ENCODE data around the gene IRS2. TPM values are rescaled to one million over a fixed set of nuclear protein-coding genes. Genes with fewer than 3 reads are reported as not detected.

Gene IRS2
- total and polyA plus RNA-seq, 7 donors, result 9.3 to 40.8 (median 18.2) TPM

GRCh38 chr13:109809216-109809932, 23.0 kb upstream of the IRS2 start:
- Histone ChIP-seq H3K9me3 (no peaks in the 10 kb centered on the region), H3K4me3 (no peak overlapping the region), H3K36me3 (ENCODE audit: insufficient read depth in 1 of 2, low read depth in 1 of 2) (no peaks in the 10 kb centered on the region), H3K27me3 (ENCODE audit: insufficient read depth in 3 of 3, low read length in 2 of 3) (peaks cover 0 to 5% (median 3%) of the 10 kb centered on the region in 3 donors), H3K4me1 (no peaks in the 10 kb centered on the region), H3K27ac (no peak overlapping the region)
- intact Hi-C loops (cut with DNase I), result loop anchor here in 1 of 2 donors (10.0 kb wide), 1 partner anchor 55 kb away; no protein-coding TSS in a partner anchor
- no peak for ATAC-seq
- TF ChIP-seq CTCF (IDR thresholded peaks at IDR 0.05), result no peak
- DNase-seq, result no peak
- 54 to 66% (median 65%) methylated on average over 14 of the region's 14 CpGs for WGBS, 3 donors

GRCh38 chr13:109807345-109807744, 21.0 kb upstream of the IRS2 start:
- ATAC-seq, result no peak

GRCh38 chr13:109804654-109805053, 18.3 kb upstream of the IRS2 start:
- Histone ChIP-seq H3K36me3 (ENCODE audit: insufficient read depth in 1 of 2, low read depth in 1 of 2) (no peaks in the 10 kb centered on the region), H3K9me3 (no peaks in the 10 kb centered on the region), H3K27ac (no peak overlapping the region), H3K4me3 (no peak overlapping the region), H3K27me3 (ENCODE audit: insufficient read depth in 3 of 3, low read length in 2 of 3) (peaks cover 0 to 3% (median 0%) of the 10 kb centered on the region in 3 donors), H3K4me1 (no peaks in the 10 kb centered on the region)
- TF ChIP-seq CTCF (IDR thresholded peaks at IDR 0.05), result no peak
- intact Hi-C loops (cut with DNase I), result loop anchor here in 1 of 2 donors (10.0 kb wide), 1 partner anchor 60 kb away; no protein-coding TSS in a partner anchor
- WGBS, 3 donors, result 64 to 76% (median 70%) methylated on average over 9 of the region's 9 CpGs
- DNase-seq (no peak), ATAC-seq (no peak)

More at GRCh38 chr13:109807345-109807744, 21.0 kb upstream of the IRS2 start:
- WGBS, 3 donors, result 79 to 84% (median 81%) methylated on average over 3 of the region's 3 CpGs
- H3K27ac ChIP-seq, result no peak overlapping the region
- no peaks in the 10 kb centered on the region for H3K4me1 ChIP-seq
- peaks cover 0 to 5% (median 3%) of the 10 kb centered on the region in 3 donors for H3K27me3 ChIP-seq (ENCODE audit: insufficient read depth in 3 of 3, low read length in 2 of 3)
- no peak for DNase-seq
- no peaks in the 10 kb centered on the region for H3K9me3 ChIP-seq
- no peak for TF ChIP-seq CTCF (IDR thresholded peaks at IDR 0.05)
- intact Hi-C loops (cut with DNase I), result loop anchor here in 1 of 2 donors (10.0 kb wide), 1 partner anchor 57 kb away; no protein-coding TSS in a partner anchor
- no peaks in the 10 kb centered on the region for H3K36me3 ChIP-seq (ENCODE audit: insufficient read depth in 1 of 2, low read depth in 1 of 2)
- H3K4me3 ChIP-seq, result no peak overlapping the region

- Histone ChIP-seq H3K36me3 (ENCODE audit: insufficient read depth in 1 of 2, low read depth in 1 of 2) (no peaks in the 10 kb centered on the region), H3K27ac (no peak overlapping the region), H3K4me1 (no peaks in the 10 kb centered on the region), H3K27me3 (ENCODE audit: insufficient read depth in 3 of 3, low read length in 2 of 3) (peaks cover 0 to 3% (median 0%) of the 10 kb centered on the region in 3 donors), H3K4me3 (no peak overlapping the region), H3K9me3 (no peaks in the 10 kb centered on the region)
- no peak for ATAC-seq
- 70 to 83% (median 76%) methylated on average over 1 of the region's 1 CpG for WGBS, 3 donors
- no peak for DNase-seq
- no peak for TF ChIP-seq CTCF (IDR thresholded peaks at IDR 0.05)
- intact Hi-C loops (cut with DNase I), result loop anchor here in 1 of 2 donors (10.0 kb wide), 1 partner anchor 61 kb away; no protein-coding TSS in a partner anchor
Measured at GRCh38 chr13:109803825-109804224, 17.4 kb upstream of the IRS2 start.

All from psoas muscle (tissue), 8 donors.